ENCODE data around the gene EIF3D.

- no peak for TF ChIP-seq CTCF (IDR thresholded peaks at IDR 0.05)
- no peak for TF ChIP-seq POLR2A (IDR thresholded peaks at IDR 0.05)
These were observed 56.3 kb downstream of the EIF3D start for GRCh38 chr22:36472689-36473088.
